ENCODE measurements around the gene PAPOLA.
A peak's percentile ranks its signal among the peaks of the same experiment; 100 is the strongest.
"Not testable (repeated sequence)": the region's sequence is repeated elsewhere in the genome, so short reads cannot be mapped to it uniquely, and the experiment has no call there.

Gene PAPOLA

DNA sequence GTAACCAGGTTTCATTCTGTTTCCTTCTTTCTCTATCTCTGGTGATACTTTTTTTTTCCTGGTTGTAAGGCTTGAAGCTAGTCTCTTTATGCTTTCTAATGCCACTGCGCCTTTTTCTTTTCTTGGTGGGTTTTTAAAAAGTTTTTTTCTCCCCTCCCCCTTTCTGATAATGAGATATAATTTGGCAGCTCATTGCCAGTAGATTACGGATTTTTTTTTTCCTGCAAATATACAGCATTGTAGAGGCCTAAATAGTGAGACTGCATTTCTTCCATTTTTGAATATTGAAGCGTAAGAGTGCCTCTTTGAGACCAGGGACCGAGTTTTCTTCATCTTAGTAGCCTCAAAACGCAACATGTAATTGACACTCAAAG is 1.1 kb downstream of the PAPOLA start:
- no peak for DNase-seq

DNA sequence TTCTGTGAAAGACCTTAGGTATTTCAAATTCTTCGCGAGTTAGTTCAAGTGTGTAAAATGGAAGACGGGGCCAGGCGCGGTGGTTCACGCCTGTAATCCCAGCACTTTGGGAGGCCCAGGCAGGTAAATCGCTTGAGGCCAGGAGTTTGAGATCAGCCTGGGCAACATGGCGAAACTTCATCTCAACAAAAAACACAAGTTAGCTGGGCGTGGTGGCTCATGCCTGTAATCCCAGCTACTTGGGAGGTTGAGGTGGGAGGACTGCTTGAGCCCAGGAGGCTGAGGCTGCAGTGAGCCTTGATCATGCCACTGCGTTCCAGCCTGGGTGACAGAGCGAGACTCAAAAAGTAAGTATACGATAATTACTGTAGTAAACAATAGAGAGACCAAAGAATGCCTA is 2.2 kb downstream of the PAPOLA start:
- not testable (repeated sequence) for DNase-seq

DNA sequence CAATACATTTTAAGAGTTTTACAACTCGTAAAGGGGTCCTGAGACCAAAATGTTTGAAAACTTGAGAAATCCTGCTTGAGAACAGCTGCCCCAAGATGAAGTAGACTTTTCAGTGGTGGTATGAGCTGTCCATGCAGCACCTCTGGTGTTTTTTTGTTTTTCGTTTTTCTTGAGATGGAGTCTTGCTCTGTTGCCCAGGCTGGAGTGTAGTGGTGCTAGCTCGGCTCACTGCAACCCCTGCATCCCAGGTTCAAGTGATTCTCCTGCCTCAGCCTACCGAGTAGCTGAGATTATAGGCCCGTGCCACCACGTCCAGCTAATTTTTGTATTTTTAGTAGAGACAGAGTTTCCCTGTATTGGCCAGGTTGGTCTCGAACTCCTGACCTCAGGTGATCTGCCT is 5.5 kb downstream of the PAPOLA start:
- no peak for DNase-seq

DNA sequence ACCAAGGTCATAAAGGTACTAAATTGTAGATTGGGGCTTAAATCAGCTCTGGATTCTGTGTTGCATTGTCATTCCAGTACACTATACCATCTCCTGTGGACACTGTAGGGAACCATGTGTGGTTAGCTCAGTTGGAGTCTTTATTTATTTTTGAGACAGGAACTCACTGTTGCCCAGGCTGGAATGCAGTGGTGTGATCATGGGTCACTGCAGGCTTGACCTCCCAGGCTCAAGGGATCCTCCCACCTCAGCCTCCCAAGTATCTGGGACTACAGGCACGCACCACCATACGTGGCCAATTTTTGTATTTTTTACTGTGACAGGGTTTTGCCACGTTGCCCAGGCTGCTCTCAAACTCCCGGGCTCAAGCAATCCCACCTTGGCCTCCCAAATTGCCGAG is 6.7 kb downstream of the PAPOLA start:
- no peak for DNase-seq

DNA sequence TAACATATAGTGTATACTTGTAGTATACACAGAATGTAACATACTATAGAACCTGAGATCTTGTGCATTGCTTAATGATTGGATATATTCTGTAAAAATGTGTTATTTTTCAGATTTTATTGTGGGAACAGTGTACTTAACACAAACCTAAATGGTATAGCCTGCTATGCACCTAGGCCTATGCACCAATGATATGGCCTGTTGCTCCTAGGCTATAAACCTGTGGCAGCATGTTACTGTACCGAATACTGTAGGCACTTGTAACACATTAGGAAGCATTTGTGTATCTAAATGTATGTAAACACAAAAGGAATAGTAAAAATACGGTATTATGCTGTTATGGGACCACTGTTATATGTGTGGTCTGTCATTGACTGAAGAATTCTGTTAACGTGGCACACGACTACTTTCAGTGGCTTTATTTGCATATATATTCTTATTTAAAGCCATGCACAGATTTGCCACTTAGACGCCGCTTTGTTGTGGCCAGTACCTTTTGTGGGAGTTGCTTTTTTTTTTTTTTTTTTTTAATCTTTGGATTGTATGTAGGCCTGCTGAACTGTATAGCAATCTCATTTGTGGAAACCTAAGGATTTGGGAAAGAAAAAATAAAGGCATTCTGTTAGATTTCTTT is 7.4 kb downstream of the PAPOLA start:
- DNase-seq: no peak

DNA sequence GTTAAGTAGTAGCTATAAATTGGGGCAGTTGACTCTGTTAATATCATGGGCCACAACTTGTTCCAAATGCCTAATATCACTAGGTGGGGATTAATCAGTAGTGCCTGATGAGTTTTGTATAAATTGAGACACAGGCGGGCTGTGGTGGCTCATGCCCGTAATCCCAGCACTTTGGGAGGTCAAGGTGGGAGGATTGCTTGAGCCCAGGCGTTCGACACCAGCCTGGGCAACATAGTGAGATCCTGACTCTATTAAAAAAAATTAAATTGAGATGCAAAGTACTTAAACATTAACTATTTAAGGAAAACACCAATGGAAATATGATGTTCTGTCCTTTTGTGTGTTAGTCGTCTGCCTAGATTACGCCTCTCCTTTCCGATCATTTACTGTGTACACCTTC is 9.0 kb downstream of the PAPOLA start:
- DNase-seq: no peak

DNA sequence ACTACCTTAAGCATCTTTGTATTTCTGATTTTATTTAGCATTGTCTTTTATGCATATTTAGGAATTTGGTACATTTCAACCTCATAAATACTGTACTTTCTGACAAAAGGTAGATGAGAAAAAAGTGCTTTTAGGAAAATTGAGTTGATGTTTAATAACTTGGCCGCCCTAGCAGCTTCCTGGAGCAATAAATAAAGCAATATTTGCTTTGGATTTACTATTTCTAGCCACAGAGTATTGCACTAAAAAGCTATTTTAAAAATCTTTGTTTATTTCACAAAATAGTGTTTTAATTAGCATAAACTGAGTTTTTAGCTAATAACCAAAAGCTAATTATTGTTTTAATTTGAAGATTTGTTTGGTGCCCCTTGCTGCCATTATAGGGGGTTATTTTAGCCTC is 9.5 kb downstream of the PAPOLA start:
- no peak for DNase-seq

DNA sequence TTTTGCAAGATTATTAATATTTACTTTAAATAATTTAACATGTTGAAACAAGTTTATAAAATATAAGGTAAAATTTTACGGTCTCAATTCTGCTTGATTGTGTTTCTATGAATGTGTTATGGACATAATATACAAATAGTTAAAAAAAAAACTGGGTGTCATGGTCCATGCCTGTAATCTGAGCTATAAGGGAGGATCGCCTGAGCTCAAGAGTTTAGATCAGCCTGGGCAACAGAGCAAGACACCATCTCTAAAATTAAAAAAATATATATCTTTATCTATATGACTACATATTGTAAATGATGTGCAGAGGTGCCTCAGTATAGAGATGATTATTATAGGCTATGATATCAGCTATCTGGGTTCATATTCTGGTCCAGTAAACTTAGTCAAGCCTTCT is 9.9 kb downstream of the PAPOLA start:
- no peak for DNase-seq

DNA sequence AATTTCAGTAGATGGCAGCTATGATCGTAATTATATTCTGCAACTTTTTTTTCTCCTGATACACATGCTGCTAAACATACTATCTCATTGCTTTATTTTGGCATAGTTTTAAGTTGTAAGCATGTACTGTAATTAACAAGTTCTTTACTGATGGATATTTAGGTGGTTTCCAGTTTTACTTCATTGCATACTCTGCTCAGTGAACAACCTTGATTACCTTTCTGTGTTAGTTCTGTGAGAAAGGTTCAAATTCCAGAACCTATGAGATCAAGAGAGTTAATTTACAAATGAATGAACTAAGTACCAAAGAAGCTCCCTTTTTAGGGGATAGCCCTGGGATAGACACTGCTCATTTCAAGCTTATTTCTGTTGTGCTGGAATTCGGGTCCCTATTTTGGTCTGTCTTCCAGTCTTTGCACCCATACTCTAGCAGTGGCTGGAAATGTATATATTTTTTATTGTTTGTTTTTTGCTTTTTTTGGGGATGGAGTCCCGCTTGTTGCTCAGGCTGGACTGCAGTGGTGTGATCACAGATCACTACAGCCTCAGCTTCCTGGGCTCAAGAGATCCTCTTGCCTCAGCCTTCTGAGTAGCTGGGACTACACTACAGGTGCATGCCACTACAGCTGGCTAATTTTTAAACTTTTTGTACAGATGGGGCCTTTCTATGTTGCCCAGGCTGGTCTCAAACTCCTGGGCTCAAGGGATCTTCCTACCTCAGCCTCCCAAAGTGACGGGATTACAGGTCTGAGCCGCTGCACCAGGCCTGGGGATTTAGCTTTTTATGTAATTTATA is 10.6 kb downstream of the PAPOLA start:
- no peak for DNase-seq

DNA sequence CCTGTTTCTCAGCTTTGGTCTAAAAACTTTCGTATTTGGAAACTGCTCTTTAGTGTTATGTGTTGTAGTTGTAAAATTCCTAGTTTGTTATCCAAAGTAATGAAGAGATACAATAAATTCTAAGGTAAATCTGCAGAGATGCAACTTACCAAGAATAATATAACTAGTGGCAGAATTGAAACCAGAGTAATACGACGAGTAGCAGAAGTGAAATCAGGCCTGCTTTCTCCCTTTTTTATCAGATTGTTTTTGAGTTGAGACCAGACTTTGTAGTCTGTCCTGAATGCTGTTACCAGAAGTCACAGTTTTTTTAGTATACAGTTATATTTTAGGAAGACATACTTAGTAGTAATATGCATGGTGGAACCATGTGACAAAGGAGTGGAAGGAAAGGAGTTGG is 12.5 kb downstream of the PAPOLA start:
- no peak for DNase-seq

DNA sequence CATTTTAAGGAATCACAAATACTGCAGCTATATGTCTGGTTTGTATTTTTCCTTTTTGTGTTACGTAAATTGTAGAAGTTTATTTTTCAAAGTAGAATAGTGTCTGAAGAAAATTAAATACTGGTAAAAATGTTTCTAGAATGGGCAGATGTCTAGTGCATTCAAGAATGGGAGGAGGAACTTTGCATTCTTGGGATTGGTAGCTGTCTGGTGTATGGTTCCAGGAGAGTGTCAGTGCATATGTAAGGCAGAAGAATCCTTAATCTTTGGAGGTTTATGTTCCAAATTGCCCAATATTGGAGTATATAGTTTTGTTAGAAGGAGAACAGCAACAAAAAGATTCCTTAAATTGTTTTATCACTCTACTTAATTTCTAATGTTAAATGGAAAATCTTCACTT is 13.5 kb downstream of the PAPOLA start:
- no peak for DNase-seq

DNA sequence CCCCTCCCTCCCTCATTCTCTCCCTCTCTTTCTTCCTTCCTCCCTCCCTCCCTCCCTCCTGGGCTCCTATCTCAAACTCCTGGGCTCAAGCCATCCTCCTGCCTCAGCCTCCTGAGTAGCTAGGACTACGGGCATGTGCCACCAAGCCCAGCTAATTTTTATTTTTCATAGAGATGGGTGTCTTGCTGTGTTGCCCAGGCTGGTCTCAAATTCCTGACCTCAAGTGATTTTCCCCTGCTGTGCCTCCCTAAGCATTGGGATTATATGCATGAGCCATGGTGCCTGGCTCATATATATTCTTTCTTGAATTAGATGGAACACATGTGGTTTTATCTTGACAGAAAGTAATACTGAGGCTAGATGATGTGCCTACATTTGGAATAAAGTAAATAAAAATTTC is 14.2 kb downstream of the PAPOLA start:
- no peak for DNase-seq

DNA sequence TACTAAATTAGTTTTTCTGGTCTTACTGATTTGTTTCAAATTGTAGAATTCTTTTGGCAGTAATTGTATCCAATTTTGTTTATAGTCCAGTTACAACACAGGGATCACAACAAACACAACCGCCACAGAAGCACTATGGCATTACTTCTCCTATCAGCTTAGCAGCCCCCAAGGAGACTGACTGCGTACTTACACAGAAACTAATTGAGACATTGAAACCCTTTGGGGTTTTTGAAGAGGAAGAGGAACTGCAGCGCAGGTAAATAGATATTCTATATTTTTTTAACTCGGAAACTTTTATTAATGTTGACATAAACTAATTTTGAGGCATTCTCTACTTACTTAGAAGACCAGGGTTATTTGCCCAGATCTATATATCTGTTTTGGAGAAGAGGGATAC is 17.8 kb downstream of the PAPOLA start:
- DNase-seq: no peak

DNA sequence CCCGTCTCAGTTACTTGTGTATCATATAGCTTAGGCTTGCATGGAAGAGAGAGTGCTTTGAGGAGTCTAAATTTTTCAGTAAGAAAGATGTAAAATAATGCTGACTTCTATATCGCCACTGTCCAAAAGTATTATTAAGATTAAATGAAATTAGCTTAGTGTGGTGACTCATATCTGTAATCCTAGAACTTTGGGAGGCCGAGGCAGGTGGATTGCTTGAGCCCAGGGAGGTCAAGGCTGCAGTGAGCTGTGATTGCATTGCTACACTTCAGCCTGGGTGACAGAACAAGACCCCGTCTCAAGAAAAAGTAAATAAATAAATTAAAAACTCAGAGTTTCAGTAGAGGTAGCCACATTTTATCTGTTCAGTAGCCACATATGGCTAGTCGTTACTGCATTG is 23.3 kb downstream of the PAPOLA start:
- DNase-seq: no peak

DNA sequence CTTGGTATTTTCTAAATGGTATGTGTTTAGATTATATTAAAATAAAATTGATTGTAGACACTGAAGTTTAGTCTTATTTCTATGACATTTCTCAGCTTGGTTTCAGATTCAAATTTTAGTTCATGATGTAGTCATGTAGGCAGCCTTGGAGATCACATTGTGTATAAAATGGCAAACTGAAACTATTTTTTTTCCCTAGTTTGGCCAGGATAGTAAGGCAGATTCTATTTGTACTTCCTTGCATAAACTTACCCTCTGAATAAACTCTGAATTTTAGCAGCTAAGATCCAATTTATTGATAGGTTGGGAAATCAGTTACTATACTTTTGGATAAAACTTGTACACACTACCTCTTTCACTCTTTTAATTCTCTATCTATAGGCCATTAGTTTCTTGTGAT is 30.4 kb downstream of the PAPOLA start:
- no peak for DNase-seq

DNA sequence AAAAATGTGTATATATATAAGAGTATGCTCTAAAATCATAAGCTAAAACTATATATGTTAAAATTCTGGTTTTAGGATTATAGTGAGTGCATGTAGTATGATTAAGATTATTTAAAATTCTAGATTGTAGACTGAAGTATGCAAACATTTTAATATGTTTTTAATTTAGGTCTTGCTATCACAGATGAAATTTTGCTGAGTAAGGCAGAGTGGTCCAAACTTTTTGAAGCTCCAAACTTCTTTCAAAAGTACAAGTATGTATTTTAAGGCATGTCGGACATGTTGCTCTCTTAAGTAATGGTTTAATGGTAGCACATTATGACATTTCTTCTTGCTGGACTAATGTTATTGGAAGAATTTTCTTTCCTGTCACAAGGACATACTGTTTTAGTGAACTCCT is 34.6 kb downstream of the PAPOLA start:
- no peak for DNase-seq

DNA sequence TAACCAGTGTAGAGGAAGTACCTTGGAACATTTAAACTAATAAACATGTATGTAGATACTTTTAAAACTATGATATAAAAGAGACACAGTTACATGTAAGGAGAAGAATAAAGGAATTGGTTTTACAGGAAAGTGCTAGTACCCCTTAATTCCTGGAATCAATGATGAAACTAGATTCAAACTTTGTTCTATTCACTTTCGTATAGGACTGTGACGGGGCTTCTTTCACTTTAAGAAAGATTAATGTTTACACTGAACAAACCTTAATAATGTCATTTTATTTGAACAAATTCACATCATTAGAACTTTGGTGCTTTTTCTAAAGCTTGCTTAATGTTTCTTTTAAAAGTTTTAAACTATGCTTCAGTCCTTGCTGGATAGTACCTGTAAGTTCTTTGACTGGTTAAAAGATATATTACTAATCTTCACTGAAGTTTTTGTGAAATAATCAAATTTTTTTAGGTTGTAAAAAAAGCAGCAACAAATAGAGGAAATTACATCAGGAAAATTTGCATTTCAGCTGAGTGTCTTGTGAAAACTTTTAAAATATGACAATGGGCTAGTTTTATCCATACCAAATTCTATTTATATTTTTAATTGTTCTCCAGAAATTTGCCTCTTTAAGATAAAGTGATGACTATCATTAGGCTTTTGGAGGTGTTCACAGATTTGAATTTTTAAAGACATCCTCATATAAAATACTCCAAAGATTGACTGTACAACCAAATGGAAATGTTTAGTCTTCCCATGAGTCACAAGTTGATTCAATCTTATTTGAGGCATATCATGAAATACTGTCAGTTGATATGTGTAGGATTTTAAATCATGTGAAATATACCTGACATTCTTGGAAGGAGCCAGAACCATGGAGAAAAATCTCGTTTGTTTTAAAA is 36.2 kb downstream of the PAPOLA start:
- DNase-seq: no peak

DNA sequence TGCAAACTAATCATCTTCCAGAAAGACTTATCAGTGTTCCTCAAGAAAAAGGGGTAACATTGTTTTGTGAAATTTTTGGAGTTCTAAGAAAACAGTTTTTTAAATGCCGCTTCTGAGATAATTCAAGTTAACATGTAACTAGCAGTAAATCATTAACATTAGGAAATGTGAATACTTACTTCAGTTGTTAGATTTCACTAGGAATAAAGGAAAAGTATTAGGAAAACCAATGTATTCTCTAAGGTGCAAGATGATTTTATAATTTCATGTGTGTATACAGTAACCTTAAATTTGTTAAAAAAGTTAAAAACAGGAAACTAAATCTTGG is 36.8 kb downstream of the PAPOLA start:
- DNase-seq: no peak

DNA sequence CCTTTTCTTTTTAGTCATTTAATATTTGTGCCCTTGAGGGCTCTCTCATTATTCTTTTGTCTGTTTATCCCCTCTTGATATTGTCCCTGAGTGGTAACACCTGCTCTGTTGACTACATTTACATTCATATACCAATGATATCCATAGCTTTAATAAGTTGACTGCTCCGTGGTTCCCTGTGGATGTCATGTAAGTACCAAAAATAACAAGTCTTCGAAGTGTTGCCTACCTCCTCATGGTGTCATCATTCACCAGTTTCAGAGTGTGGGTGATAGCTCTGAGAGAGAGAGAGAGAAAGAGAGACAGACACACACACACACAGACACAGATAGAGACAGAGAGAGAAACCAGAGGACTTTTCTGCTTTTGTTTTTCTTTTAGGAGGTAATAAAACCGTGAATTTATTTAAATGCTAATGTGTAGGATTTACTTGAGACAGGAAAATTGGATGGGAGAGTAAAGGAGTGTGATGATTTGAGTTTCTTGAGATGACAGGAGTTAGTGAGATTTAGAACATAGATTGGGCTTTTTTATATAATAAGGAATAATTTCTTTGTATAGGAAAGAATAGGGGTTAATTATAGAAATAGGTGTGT is 52.2 kb downstream of the PAPOLA start:
- no peak for DNase-seq

DNA sequence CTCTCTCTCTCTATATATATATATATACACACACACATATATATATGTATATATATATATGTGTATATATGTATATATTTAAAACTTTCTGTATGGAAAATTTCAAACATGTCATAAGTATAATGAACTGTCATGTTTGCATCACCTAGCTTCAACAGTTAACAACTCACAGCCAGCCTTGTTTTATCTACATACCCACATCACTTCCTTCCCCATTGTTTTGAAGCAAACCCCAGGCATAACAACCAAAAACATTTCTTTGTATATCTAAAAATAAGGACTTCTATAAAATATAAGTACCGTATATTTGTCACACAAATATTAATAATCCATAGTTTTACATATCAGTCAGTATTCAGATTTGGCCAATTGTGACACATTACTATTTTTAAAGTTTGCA is 57.4 kb downstream of the PAPOLA start:
- no peak for DNase-seq

DNA sequence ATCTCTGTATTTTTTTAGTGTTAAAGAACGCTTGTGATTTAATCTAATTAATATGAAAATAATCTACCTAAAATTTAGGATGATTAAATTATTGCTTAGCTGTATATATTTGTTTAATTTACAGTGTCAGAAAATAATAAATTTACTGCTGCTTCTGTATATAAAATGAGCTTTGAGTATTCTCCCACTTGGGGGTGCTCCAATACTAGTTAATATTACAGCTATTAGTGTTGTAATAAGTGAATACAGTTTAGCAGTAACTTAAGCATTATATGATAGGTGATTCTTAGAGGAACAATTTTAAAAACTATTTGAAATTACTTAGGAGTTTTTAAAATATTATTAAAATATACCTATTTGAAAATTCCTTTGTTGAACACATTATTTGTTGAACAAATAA is 62.2 kb downstream of the PAPOLA start:
- no peak for DNase-seq

DNA sequence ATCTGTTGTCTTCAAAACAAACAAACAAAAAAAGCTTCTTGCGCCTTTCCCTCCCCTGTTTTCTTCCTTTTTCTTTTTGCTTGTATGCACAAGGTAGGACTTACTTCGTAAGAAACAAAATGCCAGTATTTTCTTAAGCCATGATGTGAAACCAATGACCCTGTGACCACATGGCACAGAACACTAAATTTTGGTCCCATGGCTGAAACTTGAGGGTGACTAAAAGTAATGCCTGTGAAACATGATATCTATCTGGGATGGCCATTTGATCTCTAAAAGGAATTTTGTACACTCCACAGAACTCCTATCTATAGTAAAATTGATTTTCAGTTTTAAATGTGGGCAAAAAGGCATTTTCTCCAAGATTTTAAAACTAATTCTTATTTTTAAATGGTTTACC is 63.6 kb downstream of the PAPOLA start:
- no peak for DNase-seq

DNA sequence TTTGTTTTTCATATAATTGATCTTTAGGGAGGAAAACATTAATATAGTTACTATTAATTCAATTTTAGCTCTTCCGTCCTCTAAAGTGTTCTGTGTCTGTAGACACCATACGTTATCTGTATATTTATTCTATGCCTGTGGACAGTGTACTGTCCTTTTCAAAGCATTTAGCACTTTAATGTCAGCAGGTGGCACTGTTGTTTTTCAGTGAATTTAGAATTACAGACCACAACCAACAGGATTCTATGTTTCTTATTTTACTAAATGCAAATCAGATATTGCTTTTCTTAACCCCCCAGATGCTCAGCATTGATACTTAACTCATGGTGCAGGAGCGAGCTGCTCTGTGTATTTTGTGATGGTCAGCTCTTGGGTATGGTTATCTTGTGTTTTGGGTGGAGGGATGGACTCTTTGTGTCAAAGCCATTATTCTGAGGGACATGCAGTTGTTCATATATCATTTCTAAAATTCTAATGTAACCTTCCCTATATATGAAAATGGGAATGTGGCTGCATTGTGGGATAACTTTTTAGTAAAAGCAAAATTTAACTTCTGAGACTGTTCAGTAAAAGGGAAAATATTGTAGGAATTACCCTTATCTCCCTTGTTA is 65.2 kb downstream of the PAPOLA start:
- DNase-seq: peak in 1 of 2 experiments; percentile 40
